ENCODE data around the gene DNAI4.
A peak's percentile ranks its signal among the peaks of the same experiment; 100 is the strongest.
"Not testable (repeated sequence)": the region's sequence is repeated elsewhere in the genome, so short reads cannot be mapped to it uniquely, and the experiment has no call there.

DNAI4 gene

DNA sequence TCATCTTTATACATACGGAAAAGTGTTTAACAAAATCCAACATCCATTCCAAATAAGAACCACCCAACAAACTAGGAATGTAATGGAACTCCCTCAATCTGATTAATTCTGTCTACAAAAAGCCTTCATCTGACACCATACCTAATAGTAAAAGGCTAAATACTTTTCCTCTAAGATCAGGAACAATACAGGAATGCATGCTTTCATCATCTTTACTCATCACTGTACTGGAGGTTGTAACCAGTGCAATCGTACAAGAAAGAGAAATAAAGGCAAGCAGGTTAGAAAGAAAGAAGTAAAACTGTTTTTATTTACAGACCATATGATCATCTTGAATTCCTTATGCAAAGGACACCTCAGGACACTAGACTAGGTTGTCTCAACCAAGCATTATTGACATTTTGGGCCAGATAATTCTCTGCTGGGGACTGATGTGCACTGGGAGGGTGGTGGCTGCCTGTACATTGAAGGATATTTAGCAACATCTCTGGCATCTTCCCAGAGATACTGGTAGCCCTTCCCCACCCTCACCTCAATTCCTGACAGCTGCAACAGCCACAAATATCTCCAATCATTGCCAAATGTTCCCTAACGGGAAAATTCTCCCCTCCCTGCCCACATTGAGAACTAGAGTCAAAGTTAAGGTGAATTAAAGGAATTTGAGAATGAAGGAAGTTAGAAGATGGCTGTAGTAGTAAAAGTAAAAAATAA, 93.0 kb downstream of the DNAI4 start:
- DNase-seq (ENCODE audit: low read depth): no peak

DNA sequence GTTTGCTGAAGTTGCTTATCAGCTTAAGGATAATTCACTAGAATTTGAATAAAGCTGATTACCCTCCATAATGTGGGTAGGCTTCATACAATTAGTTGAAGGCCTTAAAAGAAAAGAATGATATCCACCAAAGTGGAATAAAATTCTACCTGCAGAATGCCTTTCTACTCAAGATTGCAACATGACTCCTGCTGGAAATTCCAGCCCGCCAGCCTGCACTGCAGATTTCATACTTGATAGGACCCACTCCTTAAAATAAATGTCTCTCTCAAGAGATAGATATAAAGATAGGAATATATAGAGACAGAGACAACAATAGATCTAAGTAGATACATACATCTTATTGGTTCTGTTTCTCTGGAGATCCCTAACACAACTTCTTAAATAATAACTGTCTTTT, 99.9 kb downstream of the DNAI4 start:
- DNase-seq (ENCODE audit: low read depth): no peak

DNA sequence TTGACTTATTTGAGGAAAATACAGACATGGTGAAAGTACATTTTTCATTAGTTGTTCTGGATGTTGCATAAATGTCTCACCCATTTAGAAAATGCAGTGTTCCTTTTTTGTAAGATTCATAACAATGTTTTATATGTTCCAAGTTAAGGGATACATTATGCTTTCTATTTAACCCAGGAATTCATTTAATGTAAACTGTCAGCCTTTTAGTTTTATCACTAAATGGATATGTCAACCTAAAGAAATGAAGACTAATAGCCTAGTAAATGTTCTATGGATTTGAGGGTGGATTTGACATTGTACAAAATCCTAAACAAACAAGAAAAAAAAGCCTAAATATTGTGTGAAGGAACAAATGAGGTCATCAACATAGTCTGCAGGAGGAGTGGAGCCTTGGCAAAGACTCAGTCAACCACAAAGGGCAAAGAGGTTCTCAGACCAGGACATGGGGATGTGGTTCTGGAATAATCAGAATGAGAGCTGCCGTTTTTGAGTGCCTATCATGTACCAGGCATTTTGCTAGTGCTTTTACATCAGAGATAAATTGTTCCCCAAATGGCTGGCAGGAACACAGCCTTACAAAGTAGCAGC, 114.8 kb downstream of the DNAI4 start:
- DNase-seq (ENCODE audit: low read depth): no peak

DNA sequence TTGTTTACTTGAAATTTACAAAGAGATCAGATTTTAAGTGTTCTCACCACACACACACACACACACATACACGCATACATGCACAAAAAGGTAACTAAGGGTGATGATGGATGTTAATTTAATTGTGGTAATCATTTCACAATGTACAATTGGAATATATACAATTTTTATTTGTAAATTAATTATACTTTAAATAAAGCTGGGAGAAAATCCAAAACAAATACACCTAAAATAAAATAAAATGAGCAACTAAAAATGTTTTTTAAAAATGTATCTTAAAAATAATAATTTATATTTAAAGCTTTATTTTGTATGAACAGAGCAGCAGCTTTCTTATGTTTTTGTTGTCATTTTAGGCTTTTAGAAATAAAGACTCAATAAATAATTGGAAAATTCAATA, 115.4 kb downstream of the DNAI4 start:
- DNase-seq (ENCODE audit: low read depth): no peak

- DNase-seq (ENCODE audit: low read depth): not testable (repeated sequence)
Observed at GRCh38 chr1:66795839-66796238, 128.8 kb downstream of the DNAI4 start.

DNA sequence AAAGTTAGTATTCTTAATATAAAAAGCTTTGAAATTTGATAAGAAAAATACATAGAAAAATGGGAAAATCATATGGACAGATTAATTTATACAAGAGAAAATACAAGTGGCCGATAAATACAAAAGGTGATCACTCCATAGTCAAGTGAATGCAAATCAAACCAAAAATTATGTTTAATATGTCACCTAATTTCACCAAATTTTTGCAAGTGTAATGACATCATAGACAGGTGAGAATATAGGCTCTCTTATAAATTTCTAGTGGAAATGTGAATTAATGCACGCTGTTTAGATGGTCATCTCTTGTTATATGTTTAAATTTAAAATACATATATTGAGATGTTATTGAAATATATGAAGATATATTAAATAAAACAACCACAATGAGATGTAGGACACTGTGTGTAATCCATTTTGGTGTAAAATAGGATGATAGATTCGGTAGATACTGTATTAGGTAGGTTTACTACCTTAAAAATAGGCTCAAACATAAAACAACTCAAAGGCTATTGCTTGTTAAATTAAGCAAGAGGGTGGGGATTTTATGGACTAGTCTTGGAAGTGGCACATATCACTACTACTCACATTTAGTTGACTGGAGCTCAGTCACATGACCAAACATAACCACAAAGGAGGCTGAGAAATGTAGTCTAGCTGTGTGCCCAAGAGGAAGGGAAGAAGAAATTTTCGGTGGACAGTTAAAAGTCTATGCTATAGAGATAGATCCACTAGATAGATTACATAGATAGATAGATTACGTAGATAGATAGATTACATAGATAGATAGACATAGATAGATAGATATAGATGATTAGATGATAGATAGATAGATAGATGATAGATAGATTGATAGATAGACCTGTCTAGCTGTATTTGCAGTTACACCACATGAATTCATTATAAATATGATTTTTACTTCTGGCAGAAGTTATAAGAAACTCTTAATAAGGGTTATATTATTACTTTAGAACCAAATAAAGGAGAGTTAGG, 132.7 kb downstream of the DNAI4 start:
- no peak for DNase-seq (ENCODE audit: low read depth)

DNA sequence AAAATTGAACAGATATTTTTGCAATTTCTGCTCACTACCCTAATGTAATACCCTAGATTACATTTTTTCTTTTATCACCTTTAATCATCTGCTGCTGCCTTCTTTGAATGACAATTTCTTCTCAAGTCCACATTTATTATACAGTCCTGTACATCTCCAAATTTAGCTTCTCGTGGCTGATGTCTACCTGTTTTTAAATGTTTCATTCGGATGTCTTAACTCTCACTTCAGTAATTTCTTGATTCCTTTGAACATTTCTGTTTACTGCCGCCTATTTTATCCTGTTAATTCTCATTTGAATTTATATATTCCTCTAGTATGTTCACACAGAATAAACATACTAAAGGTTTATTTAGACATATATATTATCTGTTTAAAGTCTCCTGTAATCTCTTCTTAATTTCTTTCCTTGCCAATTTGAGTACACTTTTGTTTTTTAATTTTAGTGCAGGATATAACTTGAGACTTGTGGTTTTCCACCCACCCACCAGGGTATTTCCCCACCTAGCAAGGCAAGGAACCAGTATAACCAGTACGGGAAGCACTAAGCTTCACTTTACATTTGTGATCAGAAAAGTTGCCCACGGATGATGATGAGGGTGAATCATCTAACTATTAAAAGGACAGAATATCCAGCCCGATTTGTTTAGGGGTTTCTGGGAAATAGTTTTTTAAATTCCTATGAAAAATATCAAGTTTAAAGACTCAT, 136.3 kb downstream of the DNAI4 start:
- DNase-seq (ENCODE audit: low read depth): peak; percentile 72

DNA sequence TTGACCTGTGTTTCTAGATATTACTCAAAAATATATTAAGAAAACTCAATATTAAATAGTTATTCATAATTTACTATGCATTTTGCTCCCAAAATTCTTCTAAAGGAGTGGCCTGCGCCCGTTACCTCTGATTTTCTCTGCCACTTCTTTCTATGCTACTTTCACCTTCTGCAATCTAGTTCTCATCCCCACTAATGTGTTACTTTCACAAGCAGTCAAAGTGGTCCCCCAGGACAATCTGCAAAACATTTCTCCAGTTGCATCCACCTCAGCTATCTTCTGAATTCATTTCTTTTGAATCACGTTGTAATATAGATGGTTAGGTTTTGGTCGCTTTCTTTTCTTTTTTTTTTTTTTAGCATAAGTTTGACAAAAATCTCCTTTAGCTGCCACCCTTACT, 137.0 kb downstream of the DNAI4 start:
- DNase-seq (ENCODE audit: low read depth): no peak

DNA sequence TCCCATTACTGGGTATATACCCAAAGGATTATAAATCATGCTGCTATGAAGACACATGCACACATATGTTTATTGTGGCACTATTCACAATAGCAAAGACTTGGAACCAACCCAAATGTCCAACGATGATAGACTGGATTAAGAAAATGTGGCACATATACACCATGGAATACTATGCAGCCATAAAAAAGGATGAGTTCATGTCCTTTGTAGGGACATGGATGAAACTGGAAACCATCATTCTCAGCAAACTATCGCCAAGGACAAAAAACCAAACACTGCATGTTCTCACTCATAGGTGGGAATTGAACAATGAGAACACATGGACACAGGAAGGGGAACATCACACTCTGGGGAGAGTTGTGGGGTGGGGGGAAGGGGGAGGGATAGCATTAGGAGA, 138.9 kb downstream of the DNAI4 start:
- DNase-seq (ENCODE audit: low read depth): not testable (repeated sequence)

DNA sequence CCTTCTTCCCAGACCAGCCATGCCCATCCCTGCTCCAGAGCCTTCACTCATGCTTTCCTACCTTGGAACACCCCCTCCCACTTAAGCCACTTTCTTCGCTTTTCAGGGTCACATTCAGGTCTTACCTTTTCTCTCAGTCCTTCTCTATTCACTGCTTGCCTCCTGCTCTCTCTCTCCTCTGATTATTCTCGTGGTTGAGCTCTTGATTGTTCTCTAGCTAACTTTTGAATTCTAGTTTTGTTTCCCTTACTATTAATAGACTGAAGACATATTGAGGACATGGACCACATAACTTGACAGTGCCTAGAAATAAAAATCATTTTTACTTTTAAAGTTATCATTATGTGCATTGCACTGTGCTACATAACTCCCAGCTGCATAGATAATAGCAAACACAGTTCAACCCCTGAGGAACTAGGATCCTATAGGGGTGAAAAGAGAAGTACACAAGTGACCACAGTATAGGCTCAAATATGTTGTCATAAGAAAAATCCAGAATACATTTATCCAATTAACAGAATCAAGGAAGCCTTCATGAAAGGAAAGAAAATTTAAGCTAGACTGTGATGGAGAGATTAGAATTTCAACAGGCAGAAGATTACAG, 145.1 kb downstream of the DNAI4 start:
- DNase-seq (ENCODE audit: low read depth): no peak

- no peak for DNase-seq (ENCODE audit: low read depth)
Observed at GRCh38 chr1:66778969-66779368, 145.7 kb downstream of the DNAI4 start.

GRCh38 chr1:66778266-66778665, 146.4 kb downstream of the DNAI4 start:
- DNase-seq (ENCODE audit: low read depth): no peak

DNA sequence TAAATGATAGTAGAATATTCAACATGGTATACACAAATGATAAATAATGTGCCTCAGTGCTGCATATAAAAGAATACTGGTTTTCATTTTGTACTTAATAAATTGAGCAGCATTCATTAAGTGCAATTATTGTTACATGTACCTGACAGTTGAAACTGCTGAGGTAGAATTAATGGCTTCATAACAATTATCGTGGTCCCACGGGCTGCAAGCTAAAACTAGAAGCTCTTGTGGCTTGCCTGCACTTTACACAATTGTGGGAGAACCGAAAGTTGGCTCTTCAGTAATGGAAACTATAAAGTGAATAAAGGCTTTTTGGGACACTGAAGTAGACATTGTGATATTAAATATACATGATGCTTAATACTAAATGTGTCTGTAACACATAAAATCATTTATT, 146.8 kb downstream of the DNAI4 start:
- no peak for DNase-seq (ENCODE audit: low read depth)

- no peak for DNase-seq (ENCODE audit: low read depth)
Observed at GRCh38 chr1:66775646-66776045, 149.0 kb downstream of the DNAI4 start.

DNA sequence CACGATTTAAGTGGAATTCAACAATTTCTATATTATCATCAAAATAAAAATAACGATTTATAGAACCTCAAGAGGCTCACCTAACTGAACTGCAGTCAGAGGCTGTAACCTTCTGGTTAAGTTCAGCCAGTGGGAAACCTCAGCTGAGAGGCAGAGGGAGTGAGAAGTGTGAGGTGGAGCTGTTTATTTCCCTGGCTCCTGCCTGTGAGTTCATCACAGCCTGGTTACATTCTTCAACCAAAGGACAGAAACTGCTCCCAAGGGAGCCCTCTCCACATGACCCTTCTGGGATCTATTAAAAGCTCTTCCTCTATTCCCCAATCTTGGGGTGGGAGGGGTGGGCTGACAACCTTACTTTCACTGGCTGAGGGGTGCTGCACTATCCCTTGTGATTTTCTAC, 150.2 kb downstream of the DNAI4 start:
- no peak for DNase-seq (ENCODE audit: low read depth)

- no peak for DNase-seq (ENCODE audit: low read depth)
Observed at GRCh38 chr1:66773227-66773626, 151.4 kb downstream of the DNAI4 start.

DNA sequence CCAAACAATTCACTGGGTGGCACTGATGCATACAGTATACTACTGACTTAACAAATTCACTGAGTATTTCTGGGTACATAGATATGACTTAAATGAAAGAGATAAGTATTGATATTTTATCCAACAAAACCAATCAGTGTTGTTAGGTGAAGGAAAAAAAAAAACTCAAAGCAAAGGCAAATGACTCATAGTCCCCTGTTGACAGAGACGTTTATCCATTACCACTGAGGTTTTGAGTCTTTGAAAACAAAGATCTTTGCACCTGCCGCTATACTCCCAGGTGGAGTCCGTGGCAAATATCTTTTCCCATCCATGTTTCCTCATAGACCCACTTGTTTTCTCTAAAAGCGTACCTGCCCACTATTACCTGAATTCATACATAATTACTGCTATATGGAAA, 154.0 kb downstream of the DNAI4 start:
- no peak for DNase-seq (ENCODE audit: low read depth)

GRCh38 chr1:66770240-66770639, 154.4 kb downstream of the DNAI4 start:
- DNase-seq (ENCODE audit: low read depth): no peak

GRCh38 chr1:66769512-66770229, 155.0 kb downstream of the DNAI4 start:
- DNase-seq (ENCODE audit: low read depth): no peak

- no peak for DNase-seq (ENCODE audit: low read depth)
Observed at GRCh38 chr1:66768965-66769364, 155.7 kb downstream of the DNAI4 start.

DNA sequence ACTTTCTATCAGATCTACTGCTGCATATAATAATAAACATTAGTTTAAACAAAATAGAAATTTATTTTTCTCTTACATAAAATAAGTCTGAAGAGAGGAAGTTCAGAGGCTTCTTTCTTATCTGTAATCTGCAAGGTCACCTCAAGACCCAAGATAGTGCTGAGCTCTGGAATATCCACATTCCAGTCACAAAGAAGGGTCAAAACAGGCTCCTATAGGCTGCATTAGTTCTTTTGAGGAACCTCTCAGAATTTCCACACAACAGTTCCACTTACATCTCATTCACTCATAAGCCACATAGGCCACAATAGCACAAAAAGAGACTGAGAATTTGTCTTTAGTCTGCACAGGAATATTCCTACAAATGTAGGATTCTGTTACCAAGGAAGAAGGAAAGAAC, 157.0 kb downstream of the DNAI4 start:
- no peak for DNase-seq (ENCODE audit: low read depth)

Data from stimulated activated CD4-positive, alpha-beta T cell treated with anti-CD3 and anti-CD28 coated beads, Interleukin-2, amount 100 ng/mL, for 4 hours (primary cell).